D721Med (cell line): ENCODE data around the gene ACTL9.
"Not testable (repeated sequence)": the region's sequence is repeated elsewhere in the genome, so short reads cannot be mapped to it uniquely, and the experiment has no call there.

Experiments
- DNase-seq: peaks from one replicate; pipeline ENCODE4 v3.0.0; 2011; ENCODE audit warnings: low spot score; ENCODE audit not compliant: insufficient read length
- FAIRE-seq: peaks from 2 replicates; lab custom pipeline; 2011; peaks lifted over from hg19 to GRCh38; lab: Jason Lieb, UNC
- CTCF ChIP-seq: IDR thresholded peaks from 2 replicates; pipeline ENCODE4 v1.5.1; 2012; ENCODE audit warnings: mild to moderate bottlenecking, control low read depth; ENCODE audit not compliant: insufficient read depth; ENCODE audit errors: missing control alignments

ACTL9 gene

GRCh38 chr19:8705742-8706141, 7.1 kb upstream of the ACTL9 start:
- DNase-seq (no peak), FAIRE-seq (no peak)
- TF ChIP-seq CTCF: no peak

DNA sequence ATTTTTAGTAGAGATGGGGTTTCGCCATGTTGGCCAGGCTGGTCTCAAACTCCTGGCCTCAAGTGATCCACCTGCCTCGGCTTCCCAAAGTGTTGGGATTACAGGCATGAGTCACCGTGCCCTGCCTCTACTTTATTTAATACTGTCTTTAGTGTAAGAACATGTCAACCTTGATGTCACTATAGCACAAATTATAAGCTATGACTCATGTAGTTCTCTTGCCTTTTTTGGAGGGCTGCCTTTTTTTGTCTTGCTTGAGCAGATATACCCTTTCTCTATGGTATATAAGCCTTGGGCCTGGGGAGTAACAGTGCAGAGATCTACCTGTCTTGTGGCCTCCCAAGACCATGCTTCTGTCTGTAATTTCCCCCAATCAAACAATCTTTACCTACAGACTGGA, 6.7 kb upstream of the ACTL9 start:
- FAIRE-seq, DNase-seq: not testable (repeated sequence)

- TF ChIP-seq CTCF: no peak
- FAIRE-seq (no peak), DNase-seq (no peak)
These were observed 4.6 kb upstream of the ACTL9 start for GRCh38 chr19:8703223-8703622.

DNA sequence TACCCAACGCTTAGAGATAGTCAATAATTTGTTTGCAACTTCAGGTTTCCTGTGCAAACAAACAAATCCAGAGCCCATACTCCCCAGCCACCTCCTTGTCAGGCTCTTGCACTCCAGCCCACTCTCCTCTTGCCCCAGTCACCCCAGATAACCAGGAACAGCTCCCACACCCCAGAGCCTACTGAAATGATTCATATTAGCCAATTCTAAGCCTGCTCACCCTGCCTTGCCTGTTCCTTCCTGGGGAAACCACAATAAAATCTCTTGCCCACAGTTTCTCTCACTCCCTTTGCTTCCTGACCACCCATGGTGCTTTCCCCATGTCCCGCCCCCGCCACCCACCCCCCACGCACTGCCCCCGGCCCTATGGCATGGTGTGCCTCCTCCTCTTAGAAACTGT, 3.8 kb upstream of the ACTL9 start:
- no peak for DNase-seq
- no peak for FAIRE-seq
- TF ChIP-seq CTCF: no peak

- no peak for FAIRE-seq
- no peak for DNase-seq
- no peak for TF ChIP-seq CTCF
These were observed 2.4 kb upstream of the ACTL9 start for GRCh38 chr19:8700956-8701355.

GRCh38 chr19:8699908-8700307, 1.3 kb upstream of the ACTL9 start:
- TF ChIP-seq CTCF: no peak
- DNase-seq (no peak), FAIRE-seq (no peak)

- no peak for FAIRE-seq
- TF ChIP-seq CTCF: peak; percentile 35
- no peak for DNase-seq
These were observed 743 bp downstream of the ACTL9 start for GRCh38 chr19:8697671-8698432.

DNA sequence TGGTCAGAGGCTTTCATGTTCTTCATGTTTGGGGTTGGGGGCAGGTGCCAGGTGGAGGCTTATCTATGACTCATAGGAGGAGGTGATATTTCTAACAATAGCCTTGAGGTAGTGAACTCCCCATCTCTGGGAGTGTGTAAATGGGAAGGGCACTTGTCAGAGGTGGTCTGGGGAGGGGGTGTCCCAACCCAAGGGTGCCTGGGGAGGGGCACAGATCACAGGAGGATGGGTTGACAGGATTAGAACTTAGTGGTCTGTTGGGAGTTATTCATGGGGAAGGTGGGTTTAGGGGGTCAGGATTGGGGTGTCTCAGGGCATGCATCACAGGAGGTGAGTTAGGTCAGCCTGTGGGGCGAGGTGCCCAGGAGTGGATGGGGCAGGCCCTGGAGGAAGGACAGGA, 1.6 kb downstream of the ACTL9 start:
- no peak for FAIRE-seq
- no peak for DNase-seq
- no peak for TF ChIP-seq CTCF
